Transverse colon (tissue), 4 donors: Measurements from ENCODE around the gene FBF1. TPM values are rescaled to one million over a fixed set of nuclear protein-coding genes. Genes with fewer than 3 reads are reported as not detected.
"Not testable (repeated sequence)": the region's sequence is repeated elsewhere in the genome, so short reads cannot be mapped to it uniquely, and the experiment has no call there.

Experiments
- DNase-seq: peaks from one replicate; pipeline ENCODE4 v3.0.0-alpha.2; 2019
- H3K27ac ChIP-seq, 4 donors: fragments of 200-600 bp; sonication (generic); 2 replicates each; pipeline ENCODE4 v1.5.1; 2016 to 2018; ENCODE audit warnings: inconsistent platforms in 4 of 4
- H3K27me3 ChIP-seq: fragments of 200-600 bp; sonication (generic); 2 replicates; pipeline ENCODE4 v1.5.1; 2017; ENCODE audit warnings: inconsistent platforms
- H3K36me3 ChIP-seq, 4 donors: fragments of 200-600 bp; sonication (generic); 2 replicates each; pipeline ENCODE4 v1.5.1; 2017 to 2019; ENCODE audit warnings: inconsistent platforms in 4 of 4
- H3K4me1 ChIP-seq, 4 donors: fragments of 200-600 bp; sonication (generic); 2 replicates each; pipeline ENCODE4 v1.5.1; 2017 to 2020; ENCODE audit warnings: inconsistent platforms in 4 of 4
- H3K4me3 ChIP-seq, 4 donors: fragments of 200-600 bp; sonication (generic); 1 replicate in 1 of 4; 2 replicates in 3 of 4; pipeline versions ENCODE4 v1.5.1 to v1.6.1; 2017 to 2019; ENCODE audit warnings: inconsistent platforms in 4 of 4
- H3K9me3 ChIP-seq, 2 donors: fragments of 200-600 bp; sonication (generic); 2 replicates each; pipeline ENCODE4 v1.5.1; 2017 to 2019; ENCODE audit warnings: inconsistent platforms in 2 of 2
- CTCF ChIP-seq, 5 experiments: fragments of 200-600 bp in 3 of 5; fragments of 450-650 bp in 2 of 5; sonication (generic) in 3 of 5; IDR thresholded peaks; 1 replicate in 2 of 5; 2 replicates in 3 of 5; pipeline ENCODE4 v1.5.1; 2016 to 2017; ENCODE audit warnings: antibody characterized with exemption in 5 of 5, inconsistent platforms in 3 of 5, mild to moderate bottlenecking in 2 of 5, moderate library complexity in 1 of 5
- EP300 ChIP-seq: sonication (generic); formaldehyde crosslinking; IDR thresholded peaks from one replicate; pipeline ENCODE4 v1.6.1; 2017; ENCODE audit warnings: antibody characterized with exemption, low read depth
- POLR2A ChIP-seq: fragments of 450-650 bp; IDR thresholded peaks from one replicate; pipeline ENCODE4 v1.6.1; 2016; ENCODE audit warnings: antibody characterized with exemption, mild to moderate bottlenecking, moderate library complexity
- POLR2AphosphoS5 ChIP-seq, 3 donors: sonication (generic); formaldehyde crosslinking; IDR thresholded peaks; one replicate each; pipeline ENCODE4 v1.6.1; 2016; ENCODE audit warnings: antibody characterized with exemption in 3 of 3
- WGBS, 2 donors: methylation state at CpG; one replicate each; pipeline ENCODE4 v1.1.5; 2018; ENCODE audit warnings: low coverage in 1 of 2; 5-methylcytosine and 5-hydroxymethylcytosine counted together
- in situ Hi-C, 4 donors: fragments of 200-750 bp; cut with MboI; loops; one replicate each; pipeline versions ENCODE4 v1.15.0 to v1.15.1; 2017; ENCODE audit warnings: low sequenced_read_pairs in 3 of 4, low pct_ligation_motif_present in 1 of 4, low pct_unique_long_range_greater_than_20kb in 1 of 4
- intact Hi-C: fragments of 100-400 bp; cut with DNase I; formaldehyde crosslinking; loops from one replicate; pipeline ENCODE4 v1.15.1; 2023; ENCODE audit warnings: low total_unique reads
- total RNA-seq, 4 donors: library from RNA; depleted of rRNA; stranded (reverse); fragments of >200 nt; gene quantifications; one replicate each; pipeline ENCODE4 v1.1.0, GENCODE V29; 2016

FBF1 gene
- total RNA-seq, 4 donors from 2014 or later = 2.9 to 29.9 (median 7.9) TPM

DNA sequence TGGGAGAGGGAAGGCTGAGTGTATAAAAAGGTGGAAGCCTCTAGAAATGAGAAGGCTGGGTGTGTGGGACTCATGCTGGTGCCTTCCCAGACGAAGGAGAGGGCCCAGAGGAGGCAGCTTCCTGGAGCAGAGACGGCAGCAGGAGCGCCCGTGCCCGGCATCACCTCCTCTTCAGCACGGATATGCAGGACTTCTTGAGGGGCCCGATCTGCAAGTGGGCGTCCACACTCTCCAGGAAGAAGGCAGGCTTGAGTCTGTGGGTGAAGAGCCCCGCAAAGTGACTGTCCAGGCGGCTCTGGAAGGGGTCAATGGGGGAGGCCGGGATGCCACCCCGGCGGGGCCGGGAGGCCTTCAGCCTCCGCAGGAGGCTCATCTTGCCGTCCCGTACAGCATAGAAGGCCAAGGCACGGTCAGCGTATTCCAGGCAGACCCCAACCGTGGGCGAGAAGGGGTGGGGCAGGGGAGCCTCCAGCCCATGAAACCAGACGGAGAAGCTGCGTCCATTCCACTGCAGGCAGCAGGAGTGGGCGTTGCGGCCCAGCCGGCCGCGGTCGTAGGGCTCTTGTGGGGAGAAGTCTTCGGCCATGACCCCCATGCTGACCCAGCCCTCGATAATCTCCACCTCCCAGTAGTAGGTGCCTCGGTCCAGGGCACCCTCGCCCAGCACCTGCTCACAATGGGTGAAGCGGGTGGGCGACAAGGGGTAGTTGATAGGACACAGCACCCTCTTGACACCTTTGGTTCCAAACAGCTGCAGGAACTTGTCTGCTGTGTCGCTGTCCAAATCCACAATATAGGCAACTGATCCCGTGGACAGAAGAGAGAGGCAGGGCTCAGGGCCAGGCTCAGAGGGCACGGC lies 66.3 kb downstream of the FBF1 start:
- peaks cover 46 to 74% (median 58%) of the 10 kb centered on the region in 4 donors for H3K4me1 ChIP-seq
- in situ Hi-C loops (loop anchor here in 1 of 4 donors (25.0 kb wide), 1 partner anchor 112 kb away; the partner anchor contains the start of gene GALK1), intact Hi-C loops (loop anchor here (5.0 kb wide), 1 partner anchor 853 kb away; the partner anchor contains the start of genes JMJD6 and METTL23)
- WGBS, 2 donors = 60 to 86% methylated on average over 1 to 37 of the region's 38 CpGs
- H3K4me3 ChIP-seq = no peak overlapping the region
- H3K27me3 ChIP-seq = no peaks in the 10 kb centered on the region
- no peaks in the 10 kb centered on the region for H3K36me3 ChIP-seq
- H3K27ac ChIP-seq = peak overlapping the region; percentile 94 to 97 (median 96)
- DNase-seq = no peak
- H3K9me3 ChIP-seq = no peaks in the 10 kb centered on the region
- TF ChIP-seq POLR2AphosphoS5 (IDR thresholded peaks at IDR 0.05) = no peak

GRCh38 chr17:75873587-75874322 lies 67.1 kb downstream of the FBF1 start:
- Histone ChIP-seq H3K36me3 (no peaks in the 10 kb centered on the region), H3K27ac (peak overlapping the region; percentile 94 to 97 (median 96)), H3K9me3 (no peaks in the 10 kb centered on the region), H3K4me3 (no peak overlapping the region), H3K27me3 (no peaks in the 10 kb centered on the region), H3K4me1 (peaks cover 51 to 76% (median 63%) of the 10 kb centered on the region in 4 donors)
- WGBS, 2 donors = 66% methylated on average over 10 of the region's 11 CpGs; no CpG with 5 or more reads in 1 of the 2 donors
- intact Hi-C loops (no loop called here), in situ Hi-C loops (no loop called here)
- TF ChIP-seq EP300 (no peak), CTCF (IDR thresholded peaks at IDR 0.05) (no peak), POLR2A (no peak), POLR2AphosphoS5 (IDR thresholded peaks at IDR 0.05) (no peak)
- DNase-seq = no peak

GRCh38 chr17:75872434-75873351 lies 68.1 kb downstream of the FBF1 start:
- DNase-seq = peak; percentile 78
- Histone ChIP-seq H3K27ac (peak overlapping the region; percentile 94 to 97 (median 96)), H3K27me3 (no peaks in the 10 kb centered on the region), H3K36me3 (no peaks in the 10 kb centered on the region), H3K9me3 (no peaks in the 10 kb centered on the region), H3K4me1 (peaks cover 51 to 76% (median 64%) of the 10 kb centered on the region in 4 donors), H3K4me3 (no peak overlapping the region)
- WGBS, 2 donors = 30 to 45% methylated on average over 4 to 13 of the region's 13 CpGs
- intact Hi-C loops (no loop called here), in situ Hi-C loops (no loop called here)
- TF ChIP-seq EP300 = no peak
- TF ChIP-seq CTCF (IDR thresholded peaks at IDR 0.05) = no peak
- peak; percentile 29 for TF ChIP-seq POLR2A
- peak; percentile 24 to 47 (median 41) for TF ChIP-seq POLR2AphosphoS5 (IDR thresholded peaks at IDR 0.05)

DNA sequence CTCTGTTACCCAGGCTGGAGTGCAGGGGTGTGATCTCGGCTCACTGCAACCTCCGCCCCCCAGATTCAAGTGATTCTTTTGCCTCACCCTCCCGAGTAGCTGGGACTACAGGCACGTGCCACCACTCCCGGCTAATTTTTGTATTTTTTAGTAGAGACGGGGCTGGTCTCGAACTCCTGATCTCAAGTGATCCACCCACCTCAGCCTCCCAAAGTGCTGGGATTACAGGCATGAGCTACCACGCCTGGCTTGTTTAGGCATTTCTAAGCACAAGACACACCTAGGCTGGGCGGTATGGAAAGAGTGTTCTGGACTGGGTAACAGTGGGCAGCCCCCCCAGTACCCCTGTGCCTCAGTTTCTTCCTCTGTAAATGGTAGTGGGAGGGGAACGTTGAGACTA lies 70.6 kb downstream of the FBF1 start:
- 68% methylated on average over 10 of the region's 10 CpGs; no CpG with 5 or more reads in 1 of the 2 donors for WGBS, 2 donors
- Histone ChIP-seq H3K27ac (peak overlapping the region; percentile 81 to 94 (median 90)), H3K4me3 (peak overlapping the region in 2 of 4 donors; percentile 1 to 2), H3K4me1 (peaks cover 34 to 55% (median 42%) of the 10 kb centered on the region in 4 donors)
- in situ Hi-C loops, H3K27me3 ChIP-seq, DNase-seq, H3K36me3 ChIP-seq, H3K9me3 ChIP-seq, intact Hi-C loops: not testable (repeated sequence)
